Islet precursor cell (in vitro differentiated cells): ENCODE data around the gene TMEM217.
A peak's percentile ranks its signal among the peaks of the same experiment; 100 is the strongest.
"Not testable (repeated sequence)": the region's sequence is repeated elsewhere in the genome, so short reads cannot be mapped to it uniquely, and the experiment has no call there.

Experiments used
- DNase-seq: peaks from one replicate; pipeline ENCODE4 v3.0.0-alpha.2; 2018

TMEM217 gene

GRCh38 chr6:37209461-37210205 lies 48.3 kb downstream of the TMEM217 start:
- no peak for DNase-seq

- no peak for DNase-seq
Measured at GRCh38 chr6:37208793-37209192, 49.2 kb downstream of the TMEM217 start.

GRCh38 chr6:37207903-37208456 lies 50.0 kb downstream of the TMEM217 start:
- peak; percentile 95 for DNase-seq

- DNase-seq, result no peak
Measured at GRCh38 chr6:37206622-37207021, 51.3 kb downstream of the TMEM217 start.

- DNase-seq, result no peak
Measured at GRCh38 chr6:37205997-37206340, 52.0 kb downstream of the TMEM217 start.

GRCh38 chr6:37205175-37205996 lies 52.6 kb downstream of the TMEM217 start:
- no peak for DNase-seq

GRCh38 chr6:37204014-37204751 lies 53.8 kb downstream of the TMEM217 start:
- peak; percentile 59 for DNase-seq

GRCh38 chr6:37202788-37203491 lies 55.0 kb downstream of the TMEM217 start:
- DNase-seq, result no peak

- no peak for DNase-seq
Measured at GRCh38 chr6:37201726-37202125, 56.2 kb downstream of the TMEM217 start.

- no peak for DNase-seq
Measured at GRCh38 chr6:37200085-37200484, 57.9 kb downstream of the TMEM217 start.

- DNase-seq, result not testable (repeated sequence)
Measured at GRCh38 chr6:37196451-37196850, 61.5 kb downstream of the TMEM217 start.

- DNase-seq, result not testable (repeated sequence)
Measured at GRCh38 chr6:37194886-37195285, 63.1 kb downstream of the TMEM217 start.

GRCh38 chr6:37192666-37193065 lies 65.3 kb downstream of the TMEM217 start:
- no peak for DNase-seq

GRCh38 chr6:37190159-37190535 lies 67.8 kb downstream of the TMEM217 start:
- DNase-seq, result no peak

GRCh38 chr6:37188962-37189510 lies 68.9 kb downstream of the TMEM217 start:
- DNase-seq, result no peak

GRCh38 chr6:37187321-37188022 lies 70.5 kb downstream of the TMEM217 start:
- DNase-seq, result no peak

GRCh38 chr6:37185949-37186720 lies 71.8 kb downstream of the TMEM217 start:
- not testable (repeated sequence) for DNase-seq

- DNase-seq, result no peak
Measured at GRCh38 chr6:37182736-37183590, 75.0 kb downstream of the TMEM217 start.

- not testable (repeated sequence) for DNase-seq
Measured at GRCh38 chr6:37180610-37181009, 77.3 kb downstream of the TMEM217 start.

GRCh38 chr6:37180075-37180474 lies 77.9 kb downstream of the TMEM217 start:
- no peak for DNase-seq
